ENCODE measurements around the gene SMG6. TPM values are rescaled to one million over a fixed set of nuclear protein-coding genes. Genes with fewer than 3 reads are reported as not detected.
"Not testable (repeated sequence)": the region's sequence is repeated elsewhere in the genome, so short reads cannot be mapped to it uniquely, and the experiment has no call there.

SMG6 gene
- total RNA-seq, 1 experiment from 2014 or later: 33.8 TPM

- H3K27me3 Mint-ChIP-seq (ENCODE audit: insufficient read depth, unreplicated experiment): no peaks in the 10 kb centered on the region
- no peaks in the 10 kb centered on the region for H3K9me3 ChIP-seq
- no peak for DNase-seq
- peaks cover 32% of the 10 kb centered on the region for H3K36me3 Mint-ChIP-seq (ENCODE audit: insufficient read depth, unreplicated experiment)
- H3K4me1 Mint-ChIP-seq (ENCODE audit: low read depth, unreplicated experiment): no peaks in the 10 kb centered on the region
- no peak overlapping the region for H3K4me3 Mint-ChIP-seq (ENCODE audit: unreplicated experiment)
- H3K36me3 ChIP-seq (ENCODE audit: control insufficient read depth, insufficient read depth, low read length): no peaks in the 10 kb centered on the region; the same call in none of the 2 replicates
- BruUV-seq (replicated peaks): no TSS peak
- H3K4me3 ChIP-seq (ENCODE audit: low read depth, low read length): no peak overlapping the region
- ChIA-PET CTCF (no interaction called here), POLR2A (no interaction called here)
- intact Hi-C loops (cut with micrococcal nuclease; ENCODE audit: unreplicated experiment): no loop called here
- no peaks in the 10 kb centered on the region for H3K9me3 Mint-ChIP-seq (ENCODE audit: unreplicated experiment)
- no peak overlapping the region for H3K27ac Mint-ChIP-seq (ENCODE audit: unreplicated experiment)
- no peaks in the 10 kb centered on the region for H3K27me3 ChIP-seq (replicated peaks; ENCODE audit: control insufficient read depth, insufficient read depth, low read length)
- TF ChIP-seq CTCF (IDR thresholded peaks at IDR 0.05; ENCODE audit: insufficient read depth in 1 of 2, low read depth in 1 of 2, low read length in 1 of 2, severe bottlenecking in 1 of 2, unreplicated experiment in 1 of 2): no peak
- H3K4me1 ChIP-seq: no peaks in the 10 kb centered on the region
Measured at GRCh38 chr17:2266865-2267228, 36.7 kb downstream of the SMG6 start.

GRCh38 chr17:2266045-2266864, 37.3 kb downstream of the SMG6 start:
- peaks cover 38% of the 10 kb centered on the region for H3K36me3 Mint-ChIP-seq (ENCODE audit: insufficient read depth, unreplicated experiment)

GRCh38 chr17:2265166-2265565, 38.4 kb downstream of the SMG6 start:
- H3K9me3 Mint-ChIP-seq (ENCODE audit: unreplicated experiment); intact Hi-C loops (cut with micrococcal nuclease; ENCODE audit: unreplicated experiment); DNase-seq; H3K4me3 Mint-ChIP-seq (ENCODE audit: unreplicated experiment); H3K9me3 ChIP-seq; H3K27ac Mint-ChIP-seq (ENCODE audit: unreplicated experiment); CTCF ChIA-PET; POLR2A ChIA-PET; H3K27me3 ChIP-seq (replicated peaks; ENCODE audit: control insufficient read depth, insufficient read depth, low read length); H3K4me1 ChIP-seq; BruUV-seq (replicated peaks); H3K4me3 ChIP-seq (ENCODE audit: low read depth, low read length); H3K36me3 ChIP-seq (ENCODE audit: control insufficient read depth, insufficient read depth, low read length); H3K27me3 Mint-ChIP-seq (ENCODE audit: insufficient read depth, unreplicated experiment); H3K4me1 Mint-ChIP-seq (ENCODE audit: low read depth, unreplicated experiment): not testable (repeated sequence)
- peaks cover 38% of the 10 kb centered on the region for H3K36me3 Mint-ChIP-seq (ENCODE audit: insufficient read depth, unreplicated experiment)

More at GRCh38 chr17:2266045-2266864, 37.3 kb downstream of the SMG6 start:
- Histone ChIP-seq H3K27me3 (replicated peaks; ENCODE audit: control insufficient read depth, insufficient read depth, low read length) (no peaks in the 10 kb centered on the region), H3K4me1 (no peaks in the 10 kb centered on the region), H3K36me3 (ENCODE audit: control insufficient read depth, insufficient read depth, low read length) (no peaks in the 10 kb centered on the region; the same call in none of the 2 replicates), H3K9me3 (no peaks in the 10 kb centered on the region), H3K4me3 (ENCODE audit: low read depth, low read length) (no peak overlapping the region)
- POLR2A ChIA-PET: no interaction called here
- intact Hi-C loops (cut with micrococcal nuclease; ENCODE audit: unreplicated experiment): no loop called here
- no peak for DNase-seq
- CTCF ChIA-PET: no interaction called here
- H3K27ac Mint-ChIP-seq (ENCODE audit: unreplicated experiment): no peak overlapping the region
- TF ChIP-seq CTCF (IDR thresholded peaks at IDR 0.05; ENCODE audit: insufficient read depth in 1 of 2, low read depth in 1 of 2, low read length in 1 of 2, severe bottlenecking in 1 of 2, unreplicated experiment in 1 of 2): no peak
- BruUV-seq (replicated peaks): no TSS peak
- H3K9me3 Mint-ChIP-seq (ENCODE audit: unreplicated experiment): no peaks in the 10 kb centered on the region
- no peaks in the 10 kb centered on the region for H3K4me1 Mint-ChIP-seq (ENCODE audit: low read depth, unreplicated experiment)
- no peaks in the 10 kb centered on the region for H3K27me3 Mint-ChIP-seq (ENCODE audit: insufficient read depth, unreplicated experiment)
- H3K4me3 Mint-ChIP-seq (ENCODE audit: unreplicated experiment): no peak overlapping the region
